SK-N-SH (cell line): Measurements from ENCODE around the gene UNC93B1. TPM values are rescaled to one million over a fixed set of nuclear protein-coding genes. Genes with fewer than 3 reads are reported as not detected.

Experiments used
- CTCF ChIA-PET: fragments of 300-600, 350-600 bp; formaldehyde crosslinking; extraction: SDS; loops from one replicate; lab custom pipeline; 2021; lab: Yijun Ruan, JAX
- POLR2A ChIA-PET: fragments of 350-600 bp; sonication (Branson Sonifier 250); formaldehyde crosslinking; extraction: SDS; loops from one replicate; lab custom pipeline; 2020; ENCODE audit warnings: antibody characterized with exemption, inconsistent platforms; lab: Yijun Ruan, JAX
- DNase-seq: peaks from one replicate; pipeline ENCODE4 v3.0.0; 2012
- H2AFZ ChIP-seq: fragments of 200-600 bp; sonication (generic); 2 replicates; pipeline ENCODE4 v1.8.1; 2016; ENCODE audit warnings: antibody characterized with exemption, mild to moderate bottlenecking, low read depth
- H3F3A ChIP-seq: fragments of 200-600 bp; sonication (generic); replicated peaks from 2 replicates; pipeline ENCODE3; 2016; ENCODE audit warnings: antibody characterized with exemption, mild to moderate bottlenecking; ENCODE audit not compliant: insufficient read depth
- H3K27ac ChIP-seq, 2 experiments: fragments of 200-500 bp in 1 of 2; fragments of 200-600 bp in 1 of 2; sonication (Bioruptor generic) in 1 of 2; sonication (generic), shearing (Covaris generic) in 1 of 2; 2 replicates each; pipeline versions ENCODE4 v1.5.1 to v1.6.1; 2014 to 2016; ENCODE audit warnings: low read depth in 2 of 2, inconsistent platforms in 1 of 2, low read length in 1 of 2, mild to moderate bottlenecking in 1 of 2, mixed read lengths in 1 of 2
- H3K27me3 ChIP-seq: fragments of 200-600 bp; sonication (generic), shearing (Covaris generic); 2 replicates; pipeline ENCODE4 v1.6.1; 2016; ENCODE audit warnings: mixed run types; ENCODE audit not compliant: insufficient read depth
- H3K36me3 ChIP-seq, 2 experiments: fragments of 200-500 bp in 1 of 2; fragments of 200-600 bp in 1 of 2; sonication (Bioruptor generic) in 1 of 2; sonication (generic) in 1 of 2; replicated peaks in 1 of 2; 2 replicates each; pipeline versions ENCODE3 to v1.5.1; 2014 to 2016; ENCODE audit warnings: low read length in 1 of 2, mild to moderate bottlenecking in 1 of 2; ENCODE audit not compliant: insufficient read depth in 2 of 2, control insufficient read depth in 1 of 2
- H3K4me1 ChIP-seq, 2 experiments: fragments of 200-500 bp in 1 of 2; fragments of 200-600 bp in 1 of 2; sonication (Bioruptor generic) in 1 of 2; sonication (generic), shearing (Covaris generic) in 1 of 2; 2 replicates each; pipeline versions ENCODE4 v1.5.1 to v1.6.1; 2014 to 2016; ENCODE audit warnings: low read depth in 1 of 2, low read length in 1 of 2, mixed run types in 1 of 2; ENCODE audit not compliant: insufficient read depth in 2 of 2, control insufficient read depth in 1 of 2
- H3K4me2 ChIP-seq: fragments of 200-600 bp; sonication (generic), shearing (Covaris generic); 2 replicates; pipeline ENCODE4 v1.6.1; 2017; ENCODE audit warnings: mixed run types
- H3K4me3 ChIP-seq, 2 experiments: fragments of 200-500 bp in 1 of 2; fragments of 200-600 bp in 1 of 2; sonication (Bioruptor generic) in 1 of 2; sonication (generic), shearing (Covaris generic) in 1 of 2; 2 replicates each; pipeline versions ENCODE4 v1.5.1 to v1.8.1; 2014 to 2016; ENCODE audit warnings: low read depth in 2 of 2, inconsistent platforms in 1 of 2, low read length in 1 of 2, mild to moderate bottlenecking in 1 of 2, mixed read lengths in 1 of 2, moderate library complexity in 1 of 2
- H3K79me2 ChIP-seq: fragments of 200-600 bp; sonication (generic); 2 replicates; pipeline ENCODE4 v1.8.1; 2017; ENCODE audit warnings: mild to moderate bottlenecking; ENCODE audit not compliant: insufficient read depth
- H3K9ac ChIP-seq: fragments of 200-600 bp; sonication (generic); 2 replicates; pipeline ENCODE4 v1.6.1; 2017; ENCODE audit warnings: mixed run types
- H3K9me2 ChIP-seq: fragments of 200-600 bp; sonication (generic); 2 replicates; pipeline ENCODE4 v1.6.1; 2017; ENCODE audit warnings: mixed run types
- H3K9me3 ChIP-seq: fragments of 200-600 bp; sonication (generic); 2 replicates; pipeline ENCODE4 v1.6.1; 2017; ENCODE audit warnings: mixed run types, mild to moderate bottlenecking, moderate library complexity
- H4K20me1 ChIP-seq: fragments of 200-600 bp; sonication (generic); 2 replicates; pipeline ENCODE4 v1.6.1; 2017; ENCODE audit warnings: mild to moderate bottlenecking, mixed run types; ENCODE audit not compliant: insufficient read depth
- EZH2phosphoT487 ChIP-seq: fragments of 200-600 bp; sonication (generic); IDR thresholded peaks from 2 replicates; pipeline ENCODE4 v1.6.1; 2017; ENCODE audit warnings: low read depth, mixed run types, mild to moderate bottlenecking, antibody characterized with exemption, moderate library complexity, borderline replicate concordance
- FOSL2 ChIP-seq: IDR thresholded peaks from 2 replicates; pipeline ENCODE4 v1.4.0; 2012; ENCODE audit warnings: low read depth, mild to moderate bottlenecking, moderate library complexity, borderline replicate concordance
- FOXM1 ChIP-seq: IDR thresholded peaks from 2 replicates; pipeline ENCODE4 v1.4.0; 2012; ENCODE audit warnings: low read depth, mild to moderate bottlenecking
- GABPA ChIP-seq: IDR thresholded peaks from 2 replicates; pipeline ENCODE4 v1.4.0; 2012; ENCODE audit warnings: low read depth, mild to moderate bottlenecking
- GATA2 ChIP-seq: sonication (generic); formaldehyde crosslinking; IDR thresholded peaks from 2 replicates; pipeline ENCODE4 v1.5.0; 2020; ENCODE audit warnings: mild to moderate bottlenecking, missing genetic modification reagents
- MXI1 ChIP-seq: IDR thresholded peaks from 2 replicates; pipeline ENCODE4 v1.6.1; 2012; ENCODE audit warnings: mild to moderate bottlenecking, low read depth, low read length, improper control_type of control experiment
- POLR2AphosphoS5 ChIP-seq: IDR thresholded peaks from 2 replicates; pipeline ENCODE4 v1.6.1; 2012; ENCODE audit warnings: low read depth, low read length
- RCOR1 ChIP-seq: fragments of 150-350 bp; IDR thresholded peaks from 2 replicates; pipeline ENCODE4 v1.6.1; 2017; ENCODE audit warnings: antibody characterized with exemption, low read length
- RFX5 ChIP-seq: IDR thresholded peaks from 2 replicates; pipeline ENCODE4 v1.6.1; 2012; ENCODE audit warnings: mild to moderate bottlenecking, improper control_type of control experiment, low read length
- SIN3A ChIP-seq: IDR thresholded peaks from 2 replicates; pipeline ENCODE4 v1.6.1; 2012; ENCODE audit warnings: low read depth, mild to moderate bottlenecking, low read length, moderate library complexity, borderline replicate concordance
- TCF12 ChIP-seq: IDR thresholded peaks from 2 replicates; pipeline ENCODE4 v1.4.0; 2012
- TEAD4 ChIP-seq: IDR thresholded peaks from 2 replicates; pipeline ENCODE4 v1.4.0; 2012; ENCODE audit warnings: mild to moderate bottlenecking, borderline replicate concordance; ENCODE audit not compliant: insufficient read depth
- YY1 ChIP-seq: IDR thresholded peaks from 2 replicates; pipeline ENCODE4 v1.4.0; 2012; ENCODE audit warnings: low read depth, mild to moderate bottlenecking
- WGBS: methylation state at CpG from one replicate; pipeline ENCODE4 v1.1.6; 2017; ENCODE audit warnings: low lambda C conversion rate; 5-methylcytosine and 5-hydroxymethylcytosine counted together
- polyA plus RNA-seq, 3 experiments: library from polyadenylated mRNA; depleted of rRNA; stranded (reverse); fragments of >200 nt; gene quantifications; 2 replicates each; pipeline ENCODE4 v1.2.3, GENCODE V29; 2012
- TF ChIP-seq, protein P1 (sequence below): IDR thresholded peaks from 2 replicates; pipeline ENCODE4 v1.4.0; 2012; ENCODE audit warnings: low read depth
- TF ChIP-seq, protein P2 (sequence below): IDR thresholded peaks from 2 replicates; pipeline ENCODE4 v1.4.0; 2012; ENCODE audit warnings: low read depth, borderline replicate concordance
- TF ChIP-seq, protein P3 (sequence below): IDR thresholded peaks from 2 replicates; pipeline ENCODE4; 2012

Gene UNC93B1
- polyA plus RNA-seq, 1 of the 3 experiments (the other 2 are of a cell fraction), result 28.9 TPM

DNA sequence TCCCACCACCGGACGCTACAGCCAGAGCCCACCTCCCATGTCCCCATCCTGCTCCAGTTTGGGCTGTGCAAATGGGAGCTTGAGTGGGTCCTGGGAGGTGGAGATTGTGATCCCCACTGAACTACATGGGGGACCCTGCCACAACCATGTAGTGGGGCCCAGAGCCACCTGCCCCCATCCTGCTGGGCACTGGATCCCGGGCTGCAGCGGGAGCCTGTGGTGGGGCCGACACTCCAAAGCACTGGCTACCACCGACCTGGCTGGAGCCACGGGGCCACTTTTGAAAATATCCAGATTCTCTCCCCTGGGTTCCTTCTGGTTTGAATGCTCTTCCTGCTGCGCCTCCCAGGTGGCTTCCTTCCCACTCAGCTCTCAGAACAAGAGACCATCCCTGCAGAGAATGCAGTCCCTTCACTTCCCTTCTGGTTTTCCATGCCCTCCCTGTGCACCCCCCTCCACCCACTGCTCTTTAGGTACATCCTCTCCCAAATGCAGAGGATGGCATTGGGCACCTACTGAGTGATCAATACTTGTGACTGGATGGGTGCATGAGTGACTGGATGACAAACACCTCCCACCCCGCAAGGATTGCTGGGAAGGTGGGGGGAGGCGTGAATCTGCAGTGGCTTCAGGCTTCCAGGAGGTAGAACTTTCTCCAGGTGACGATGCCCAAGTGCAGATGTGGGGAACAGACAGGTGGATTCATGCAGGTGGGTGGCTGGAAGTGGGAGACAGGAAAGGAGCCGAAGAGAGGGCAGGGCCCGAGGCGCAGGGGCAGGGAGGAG is 846 bp upstream of the UNC93B1 start:
- Histone ChIP-seq H3K27ac (no peak overlapping the region), H3K9me3 (no peaks in the 10 kb centered on the region), H3K9me2 (no peaks in the 10 kb centered on the region), H3K79me2 (no peaks in the 10 kb centered on the region), H3K9ac (peak overlapping the region; percentile 55), H3K36me3 (no peaks in the 10 kb centered on the region)
- POLR2A ChIA-PET, result no interaction called here
- DNase-seq, result no peak
- no peak for TF ChIP-seq RCOR1
- no peak for TF ChIP-seq MXI1
- no peak for TF ChIP-seq SIN3A
- TF ChIP-seq TCF12, result no peak
- TF ChIP-seq, protein P1, sequence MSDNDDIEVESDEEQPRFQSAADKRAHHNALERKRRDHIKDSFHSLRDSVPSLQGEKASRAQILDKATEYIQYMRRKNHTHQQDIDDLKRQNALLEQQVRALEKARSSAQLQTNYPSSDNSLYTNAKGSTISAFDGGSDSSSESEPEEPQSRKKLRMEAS, result no peak
- TF ChIP-seq RFX5, result no peak
- TF ChIP-seq GATA2 (CRISPR knock-in tag), result no peak
- TF ChIP-seq, all 33 proteins: peak for 0
- peak overlapping the region; percentile 62 to 68 for H3K4me3 ChIP-seq
- WGBS, result 74% methylated on average over 12 of the region's 14 CpGs
- peaks cover 7% of the 10 kb centered on the region for H3F3A ChIP-seq
- CTCF ChIA-PET, result interaction anchor here (1.1 to 2.0 kb wide), 3 partner anchors 11 to 313 kb away, joined by 3 to 7 read pairs (median 4); no protein-coding TSS in a partner anchor
- H3K4me2 ChIP-seq, result peak overlapping the region; percentile 77
- no peaks in the 10 kb centered on the region for H3K27me3 ChIP-seq
- no peaks in the 10 kb centered on the region for H4K20me1 ChIP-seq
- H3K4me1 ChIP-seq, result peaks cover 0 to 14% of the 10 kb centered on the region in 2 experiments; a peak in 1 of 4 replicates
- H2AFZ ChIP-seq, result peak overlapping the region; percentile 80; the same call in 1 of the 2 replicates

DNA sequence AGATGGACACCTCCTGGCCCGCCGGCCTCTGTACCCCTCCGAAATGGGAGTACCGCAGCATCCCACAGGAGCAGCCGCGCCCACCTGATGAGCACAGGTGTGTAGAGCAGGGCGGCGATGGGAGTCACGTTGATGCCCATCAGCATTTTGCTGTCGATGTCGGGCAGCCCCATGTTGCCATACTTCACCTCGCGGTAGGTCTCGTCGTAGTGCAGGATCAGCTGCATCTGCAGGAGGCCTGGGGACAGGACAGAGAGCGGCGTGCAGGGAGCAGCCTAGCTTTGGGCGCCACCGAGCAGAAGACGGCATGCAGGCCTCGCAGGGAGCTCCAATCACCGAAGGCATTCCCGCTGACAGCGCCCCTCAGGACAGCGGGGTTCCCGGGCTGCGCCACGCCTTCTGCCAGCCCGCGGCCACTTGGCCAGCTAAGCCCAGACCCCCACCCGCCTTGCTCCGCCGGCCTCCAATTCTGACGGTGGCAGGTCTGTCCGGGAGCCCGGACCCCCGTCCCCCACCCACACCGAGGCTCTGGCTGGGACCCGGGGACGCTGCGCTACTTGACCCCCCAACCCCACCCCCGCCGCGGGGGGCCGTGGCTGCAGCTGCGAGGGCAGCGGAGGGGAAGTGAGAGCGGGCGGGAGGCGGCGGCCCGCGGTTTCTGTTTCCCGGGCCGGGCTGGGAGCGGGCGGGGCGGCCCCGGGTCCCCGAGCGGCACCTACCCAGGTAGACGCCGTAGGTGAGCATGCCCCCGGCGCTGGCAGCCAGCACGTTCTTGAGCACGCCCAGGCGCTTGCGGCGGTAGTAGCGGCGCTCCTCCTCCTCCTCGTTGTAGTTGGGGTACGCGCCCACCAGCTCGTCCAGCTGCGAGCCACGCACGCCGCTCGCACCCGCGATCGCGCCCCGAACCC is 705 bp downstream of the UNC93B1 start:
- H3K9ac ChIP-seq, result no peak overlapping the region
- TF ChIP-seq, protein P2, sequence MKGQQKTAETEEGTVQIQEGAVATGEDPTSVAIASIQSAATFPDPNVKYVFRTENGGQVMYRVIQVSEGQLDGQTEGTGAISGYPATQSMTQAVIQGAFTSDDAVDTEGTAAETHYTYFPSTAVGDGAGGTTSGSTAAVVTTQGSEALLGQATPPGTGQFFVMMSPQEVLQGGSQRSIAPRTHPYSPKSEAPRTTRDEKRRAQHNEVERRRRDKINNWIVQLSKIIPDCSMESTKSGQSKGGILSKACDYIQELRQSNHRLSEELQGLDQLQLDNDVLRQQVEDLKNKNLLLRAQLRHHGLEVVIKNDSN, result no peak
- no peak for TF ChIP-seq SIN3A
- no peak for TF ChIP-seq EZH2phosphoT487
- no peak for TF ChIP-seq YY1
- TF ChIP-seq FOXM1, result no peak
- TF ChIP-seq GABPA, result no peak
- TF ChIP-seq POLR2AphosphoS5, result no peak
- no peak for TF ChIP-seq FOSL2
- no peak for TF ChIP-seq TEAD4
- TF ChIP-seq, protein P3, sequence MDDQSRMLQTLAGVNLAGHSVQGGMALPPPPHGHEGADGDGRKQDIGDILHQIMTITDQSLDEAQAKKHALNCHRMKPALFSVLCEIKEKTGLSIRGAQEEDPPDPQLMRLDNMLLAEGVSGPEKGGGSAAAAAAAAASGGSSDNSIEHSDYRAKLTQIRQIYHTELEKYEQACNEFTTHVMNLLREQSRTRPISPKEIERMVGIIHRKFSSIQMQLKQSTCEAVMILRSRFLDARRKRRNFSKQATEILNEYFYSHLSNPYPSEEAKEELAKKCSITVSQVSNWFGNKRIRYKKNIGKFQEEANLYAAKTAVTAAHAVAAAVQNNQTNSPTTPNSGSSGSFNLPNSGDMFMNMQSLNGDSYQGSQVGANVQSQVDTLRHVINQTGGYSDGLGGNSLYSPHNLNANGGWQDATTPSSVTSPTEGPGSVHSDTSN, result no peak
- TF ChIP-seq, all 33 proteins: peak for 0
- no peaks in the 10 kb centered on the region for H3K9me3 ChIP-seq
- ChIA-PET POLR2A (no interaction called here), CTCF (interaction anchor here (0.9 to 2.3 kb wide), 2 partner anchors 10 to 13 kb away, joined by 3 to 12 read pairs; no protein-coding TSS in a partner anchor)
- peak; percentile 70 for DNase-seq
- peak overlapping the region; percentile 77; the same call in 1 of the 2 replicates for H3K4me2 ChIP-seq
- no peaks in the 10 kb centered on the region for H3K36me3 ChIP-seq
- H2AFZ ChIP-seq, result no peak overlapping the region
- no peaks in the 10 kb centered on the region for H4K20me1 ChIP-seq
- H3K9me2 ChIP-seq, result no peaks in the 10 kb centered on the region
- H3K27me3 ChIP-seq, result no peaks in the 10 kb centered on the region
- peak overlapping the region; percentile 62 to 68 for H3K4me3 ChIP-seq
- H3F3A ChIP-seq, result peaks cover 3% of the 10 kb centered on the region
- peaks cover 0 to 13% of the 10 kb centered on the region in 2 experiments; a peak in 1 of 4 replicates for H3K4me1 ChIP-seq
- WGBS, result 82% methylated on average over 20 of the region's 86 CpGs
- H3K79me2 ChIP-seq, result no peaks in the 10 kb centered on the region
- H3K27ac ChIP-seq, result no peak overlapping the region
